NCI-H748 treated with DMSO at 0.1 percent for 48 hours (cell line): Measurements from ENCODE around the gene IGF1R.

Experiments
- DNase-seq: peaks from one replicate; lab custom pipeline; 2025; lab: John Stamatoyannopoulos, UW

The IGF1R gene

GRCh38 chr15:98746375-98747155, 98.2 kb downstream of the IGF1R start:
- DNase-seq: no peak

GRCh38 chr15:98751767-98752166, 103.4 kb downstream of the IGF1R start:
- DNase-seq: no peak

- no peak for DNase-seq
Measured at GRCh38 chr15:98753726-98754656, 105.7 kb downstream of the IGF1R start.

GRCh38 chr15:98754657-98755022, 106.3 kb downstream of the IGF1R start:
- DNase-seq: no peak

- no peak for DNase-seq
Measured at GRCh38 chr15:98755138-98755537, 106.8 kb downstream of the IGF1R start.

GRCh38 chr15:98755781-98756180, 107.4 kb downstream of the IGF1R start:
- no peak for DNase-seq

- DNase-seq: no peak
Measured at GRCh38 chr15:98758224-98758623, 109.9 kb downstream of the IGF1R start.

GRCh38 chr15:98759277-98759676, 110.9 kb downstream of the IGF1R start:
- DNase-seq: no peak

GRCh38 chr15:98760112-98760826, 111.9 kb downstream of the IGF1R start:
- no peak for DNase-seq

- DNase-seq: no peak
Measured at GRCh38 chr15:98760975-98761374, 112.6 kb downstream of the IGF1R start.

- DNase-seq: no peak
Measured at GRCh38 chr15:98763179-98763578, 114.8 kb downstream of the IGF1R start.

- DNase-seq: no peak
Measured at GRCh38 chr15:98764291-98764690, 116.0 kb downstream of the IGF1R start.

- no peak for DNase-seq
Measured at GRCh38 chr15:98765610-98766009, 117.3 kb downstream of the IGF1R start.

GRCh38 chr15:98767692-98768091, 119.4 kb downstream of the IGF1R start:
- DNase-seq: no peak

- no peak for DNase-seq
Measured at GRCh38 chr15:98769867-98770266, 121.5 kb downstream of the IGF1R start.

- no peak for DNase-seq
Measured at GRCh38 chr15:98770984-98771383, 122.6 kb downstream of the IGF1R start.

- DNase-seq: no peak
Measured at GRCh38 chr15:98771541-98771940, 123.2 kb downstream of the IGF1R start.

GRCh38 chr15:98772895-98773294, 124.6 kb downstream of the IGF1R start:
- no peak for DNase-seq

GRCh38 chr15:98773616-98774015, 125.3 kb downstream of the IGF1R start:
- no peak for DNase-seq

GRCh38 chr15:98774756-98775497, 126.6 kb downstream of the IGF1R start:
- no peak for DNase-seq

GRCh38 chr15:98775498-98776230, 127.3 kb downstream of the IGF1R start:
- no peak for DNase-seq
